NB4 (cell line): ENCODE data around the gene LSM4.

ENCODE experiments used
- DNase-seq: peaks from one replicate; pipeline ENCODE4 v3.0.0; 2010; ENCODE audit warnings: low read depth
- H3K4me3 ChIP-seq: one replicate; pipeline ENCODE4 v1.5.1; 2011; ENCODE audit warnings: mild to moderate bottlenecking, low read depth, low read length, moderate library complexity
- MYC ChIP-seq: IDR thresholded peaks from 2 replicates; pipeline ENCODE4 v1.6.1; 2011; ENCODE audit warnings: low read depth, low read length
- POLR2A ChIP-seq: IDR thresholded peaks from 2 replicates; pipeline ENCODE4 v1.6.1; 2011; ENCODE audit warnings: mild to moderate bottlenecking; ENCODE audit not compliant: insufficient read length; ENCODE audit errors: extremely low read depth
- TF ChIP-seq, protein P1 (sequence below): IDR thresholded peaks from one replicate; pipeline ENCODE4 v1.5.1; 2012; ENCODE audit warnings: low read depth, low read length
- TF ChIP-seq, protein P2 (sequence below): IDR thresholded peaks from 2 replicates; pipeline ENCODE4 v1.6.1; 2011; ENCODE audit warnings: low read depth, low read length

Gene LSM4

DNA sequence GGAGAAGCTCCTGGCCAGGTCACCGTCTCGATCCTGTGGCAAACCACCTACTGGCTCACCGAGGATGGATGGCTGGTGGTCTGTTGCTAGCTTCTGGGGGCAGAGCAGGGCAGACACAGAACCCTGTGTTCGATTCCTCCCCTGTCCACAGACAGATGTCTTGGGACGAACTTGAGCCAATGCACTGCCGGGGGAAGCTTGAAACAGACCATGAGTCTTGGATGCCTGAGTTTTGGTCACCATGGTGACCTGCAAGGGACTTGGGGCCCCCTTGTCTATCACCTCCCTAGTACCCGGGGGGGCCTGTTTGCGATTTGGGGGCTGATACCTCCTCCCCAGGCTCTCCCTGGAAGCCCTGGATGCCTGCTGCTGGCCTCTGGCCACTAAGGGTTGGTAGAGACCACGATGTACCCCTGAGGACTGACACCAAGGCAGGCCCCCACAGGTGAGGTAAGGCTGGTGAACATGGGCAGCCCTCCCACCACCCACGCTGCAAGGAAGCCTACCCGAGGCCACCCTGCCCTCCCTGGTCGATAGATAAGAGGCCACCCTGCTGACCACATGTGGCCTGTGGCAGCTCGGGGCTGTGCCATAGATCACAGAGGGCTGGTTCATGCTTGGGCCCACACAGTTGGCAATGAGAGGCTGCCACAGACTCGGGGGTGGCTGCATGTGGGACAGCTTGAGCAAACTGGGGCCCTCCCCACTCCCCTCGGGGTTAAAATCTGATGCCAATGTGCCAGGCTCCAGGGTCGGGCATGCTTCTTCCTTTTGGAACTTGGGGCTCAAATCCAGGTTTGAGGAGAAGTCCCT is 59.3 kb downstream of the LSM4 start:
- no peak overlapping the region for H3K4me3 ChIP-seq
- DNase-seq = no peak
- TF ChIP-seq, protein P1, sequence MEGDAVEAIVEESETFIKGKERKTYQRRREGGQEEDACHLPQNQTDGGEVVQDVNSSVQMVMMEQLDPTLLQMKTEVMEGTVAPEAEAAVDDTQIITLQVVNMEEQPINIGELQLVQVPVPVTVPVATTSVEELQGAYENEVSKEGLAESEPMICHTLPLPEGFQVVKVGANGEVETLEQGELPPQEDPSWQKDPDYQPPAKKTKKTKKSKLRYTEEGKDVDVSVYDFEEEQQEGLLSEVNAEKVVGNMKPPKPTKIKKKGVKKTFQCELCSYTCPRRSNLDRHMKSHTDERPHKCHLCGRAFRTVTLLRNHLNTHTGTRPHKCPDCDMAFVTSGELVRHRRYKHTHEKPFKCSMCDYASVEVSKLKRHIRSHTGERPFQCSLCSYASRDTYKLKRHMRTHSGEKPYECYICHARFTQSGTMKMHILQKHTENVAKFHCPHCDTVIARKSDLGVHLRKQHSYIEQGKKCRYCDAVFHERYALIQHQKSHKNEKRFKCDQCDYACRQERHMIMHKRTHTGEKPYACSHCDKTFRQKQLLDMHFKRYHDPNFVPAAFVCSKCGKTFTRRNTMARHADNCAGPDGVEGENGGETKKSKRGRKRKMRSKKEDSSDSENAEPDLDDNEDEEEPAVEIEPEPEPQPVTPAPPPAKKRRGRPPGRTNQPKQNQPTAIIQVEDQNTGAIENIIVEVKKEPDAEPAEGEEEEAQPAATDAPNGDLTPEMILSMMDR = no peak
- no peak for TF ChIP-seq POLR2A
- TF ChIP-seq MYC = no peak
- TF ChIP-seq, protein P2, sequence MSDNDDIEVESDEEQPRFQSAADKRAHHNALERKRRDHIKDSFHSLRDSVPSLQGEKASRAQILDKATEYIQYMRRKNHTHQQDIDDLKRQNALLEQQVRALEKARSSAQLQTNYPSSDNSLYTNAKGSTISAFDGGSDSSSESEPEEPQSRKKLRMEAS = no peak

DNA sequence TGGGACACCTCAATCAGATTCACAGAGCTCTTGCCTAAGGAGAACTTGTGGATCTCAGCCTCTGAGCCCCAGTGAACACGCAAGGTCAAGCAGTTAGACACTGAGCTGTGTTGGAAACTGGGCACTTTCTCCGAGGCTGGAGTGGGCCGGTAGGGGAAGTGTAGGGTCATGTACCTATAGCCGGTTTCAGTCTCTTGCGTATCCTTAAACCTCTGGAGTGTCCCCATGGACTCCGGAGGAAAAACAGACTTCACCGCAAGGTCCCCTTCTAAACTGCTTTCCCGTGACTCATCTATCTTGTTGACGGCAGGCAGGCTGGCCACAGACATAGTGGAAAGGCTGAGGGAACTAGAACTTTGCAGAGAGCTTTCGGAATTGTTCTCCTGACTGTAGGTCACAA is 60.0 kb downstream of the LSM4 start:
- peak; percentile 83 for DNase-seq
- H3K4me3 ChIP-seq = no peak overlapping the region
- TF ChIP-seq POLR2A (no peak), MYC (no peak)
- TF ChIP-seq, protein P2 = no peak
- TF ChIP-seq, protein P1 = no peak

DNA sequence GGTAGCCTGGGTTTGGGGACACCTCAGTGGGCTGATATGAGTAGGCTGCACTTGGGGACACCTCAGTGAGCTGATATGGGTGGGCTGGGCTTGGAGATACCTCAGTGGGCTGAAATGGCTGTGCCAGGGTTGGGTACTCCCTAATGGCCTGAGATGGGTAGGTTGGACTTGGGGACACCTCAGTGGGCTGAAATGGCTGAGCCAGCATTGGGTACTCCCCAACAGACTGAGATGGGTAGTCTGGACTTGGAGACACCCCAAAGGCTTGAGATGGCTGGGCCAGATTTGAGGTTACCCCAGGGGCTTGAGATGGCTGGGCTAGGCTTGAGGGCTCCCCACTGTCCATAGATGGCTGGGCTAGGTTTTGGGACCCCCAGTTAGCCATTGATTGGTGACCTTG is 60.7 kb downstream of the LSM4 start:
- DNase-seq = no peak
- H3K4me3 ChIP-seq = no peak overlapping the region
- TF ChIP-seq MYC (no peak), POLR2A (no peak)
- TF ChIP-seq, protein P2 = no peak
- TF ChIP-seq, protein P1 = no peak

DNA sequence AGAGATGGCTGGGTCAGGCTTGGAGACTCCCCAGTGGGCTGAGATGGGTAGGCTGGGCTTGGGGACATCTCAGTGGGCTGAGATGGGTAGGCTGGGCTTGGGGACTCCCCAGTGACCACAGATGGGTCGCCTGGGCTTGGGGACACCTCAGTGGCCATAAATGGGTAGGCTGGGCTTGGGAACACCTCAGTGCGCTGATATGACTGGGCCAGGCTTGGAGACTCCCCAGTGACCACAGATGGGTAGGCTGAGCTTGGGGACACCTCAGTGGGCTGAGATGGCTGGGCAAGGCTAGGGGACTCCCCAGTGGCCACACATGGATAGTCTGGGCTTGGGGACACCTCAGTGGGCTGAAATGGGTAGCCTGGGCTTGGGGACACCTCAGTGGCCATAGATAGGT is 61.4 kb downstream of the LSM4 start:
- DNase-seq = no peak
- TF ChIP-seq, protein P1 = no peak
- H3K4me3 ChIP-seq = no peak overlapping the region

DNA sequence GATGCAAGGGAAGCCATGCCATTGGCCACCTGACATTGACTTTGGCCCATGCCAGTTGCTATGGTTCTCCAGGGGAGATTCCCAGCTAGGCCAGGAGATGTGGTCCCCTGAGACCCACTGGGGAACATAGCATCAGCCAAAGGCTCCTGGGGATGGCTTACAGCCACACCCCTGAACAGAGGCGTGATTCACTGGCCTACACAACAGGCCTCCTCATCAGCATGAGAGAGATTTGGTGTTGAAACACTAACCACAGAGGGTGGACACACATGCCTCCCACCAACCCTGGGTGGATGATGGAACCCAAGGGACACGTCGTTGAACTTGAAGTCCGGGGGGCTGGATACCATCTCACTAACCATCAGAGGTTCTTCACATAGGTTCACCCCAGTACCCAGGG is 63.0 kb downstream of the LSM4 start:
- TF ChIP-seq POLR2A = no peak
- TF ChIP-seq, protein P2 = no peak
- no peak for TF ChIP-seq MYC
- TF ChIP-seq, protein P1 = no peak
- DNase-seq = peak; percentile 77
- no peak overlapping the region for H3K4me3 ChIP-seq
